ENCODE measurements around the gene SLC17A8. TPM values are rescaled to one million over a fixed set of nuclear protein-coding genes. Genes with fewer than 3 reads are reported as not detected.
"Not testable (repeated sequence)": the region's sequence is repeated elsewhere in the genome, so short reads cannot be mapped to it uniquely, and the experiment has no call there.

SLC17A8 gene
- polyA plus RNA-seq (2011; rRNA removed) = not detected in 2 replicates
- polyA minus RNA-seq (2011; rRNA and poly(A)+ RNA removed) = not detected in 2 replicates

DNA sequence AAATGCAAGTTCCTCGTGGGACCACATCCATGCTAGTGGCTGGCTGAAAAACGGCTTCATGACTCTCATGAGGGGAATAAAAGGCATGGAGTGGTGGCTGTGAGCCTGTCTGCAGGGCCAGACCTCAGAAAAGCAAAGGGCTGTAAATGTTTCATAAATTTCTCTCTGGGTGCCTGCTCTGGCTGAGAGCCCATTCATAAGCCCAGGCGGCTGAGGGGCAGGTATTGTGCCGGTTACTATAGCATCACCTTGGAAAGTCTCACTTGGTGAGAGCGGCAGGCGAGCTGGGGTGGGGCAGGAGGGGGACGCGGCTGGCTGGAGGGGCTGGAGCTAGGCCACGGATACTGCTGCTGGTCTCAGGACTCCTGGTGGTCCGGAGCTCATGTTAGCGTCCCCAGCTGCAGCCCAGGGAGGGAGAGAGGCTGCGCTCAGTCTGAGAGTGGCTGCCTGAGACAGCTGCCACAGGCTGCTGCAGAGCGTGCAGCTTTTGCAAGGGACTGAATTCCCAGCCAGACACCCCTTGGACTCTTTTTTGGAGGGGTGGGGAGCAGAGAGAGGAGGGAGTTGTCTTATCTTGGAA, at the start of gene SLC17A8:
Gene SLC17A8 (plus strand): TSS at position 431 of the 580 bp plus-strand sequence. CDS start 318 bp downstream, outside the sequence.
- ChIA-PET POLR2A (no interaction called here), CTCF (interaction anchor here (1.3 to 2.0 kb wide), 2 partner anchors 9 to 48 kb away, joined by 7 to 10 read pairs; no protein-coding TSS in a partner anchor)
- Histone ChIP-seq H3K4me3 (ENCODE audit: low read depth, low read length) (no peak within 1 kb of the TSS), H3K27me3 (ENCODE audit: control insufficient read depth, insufficient read depth, low read length) (peaks cover 8% of the 10 kb centered on the region), H3K9me3 (ENCODE audit: control insufficient read depth, insufficient read depth, low read length) (no peaks in the 10 kb centered on the region), H3K27ac (ENCODE audit: low read depth, low read length) (no peak within 1 kb of the TSS)
- no peak for DNase-seq (ENCODE audit: low read depth, low spot score)
- TF ChIP-seq CTCF (IDR thresholded peaks at IDR 0.05; ENCODE audit: low read depth, low read length) = no peak

GRCh38 chr12:100308138-100308537, 48.7 kb upstream of the SLC17A8 start:
- POLR2A ChIA-PET; H3K27ac ChIP-seq (ENCODE audit: low read depth, low read length): not testable (repeated sequence)

DNA sequence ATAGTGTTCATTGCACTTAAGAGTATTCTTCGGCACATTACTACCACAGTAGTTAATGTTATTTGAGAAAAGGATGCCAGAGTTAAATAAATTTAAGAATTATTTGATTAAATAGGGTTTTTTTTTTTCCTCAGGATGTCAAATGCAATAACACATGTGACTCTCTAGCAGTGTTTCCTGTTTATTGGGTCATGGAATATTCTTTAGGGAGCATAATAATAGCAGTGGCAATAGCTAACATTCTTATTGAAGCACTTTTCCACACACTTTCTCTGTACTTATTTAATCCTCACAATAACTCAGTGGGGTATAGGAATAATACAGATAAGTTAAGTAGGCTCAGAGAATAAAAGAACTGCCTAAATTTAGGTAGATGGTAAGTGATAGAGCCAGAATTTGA, 45.6 kb upstream of the SLC17A8 start:
- H3K9me3 ChIP-seq (ENCODE audit: control insufficient read depth, insufficient read depth, low read length) = no peaks in the 10 kb centered on the region
- no peak overlapping the region for H3K4me3 ChIP-seq (ENCODE audit: low read depth, low read length)
- H3K27me3 ChIP-seq (ENCODE audit: control insufficient read depth, insufficient read depth, low read length) = no peaks in the 10 kb centered on the region
- POLR2A ChIA-PET = no interaction called here
- no peak for TF ChIP-seq CTCF (IDR thresholded peaks at IDR 0.05; ENCODE audit: low read depth, low read length)
- no peak overlapping the region for H3K27ac ChIP-seq (ENCODE audit: low read depth, low read length)
- CTCF ChIA-PET = no interaction called here
- no peak for DNase-seq (ENCODE audit: low read depth, low spot score)

More at GRCh38 chr12:100308138-100308537, 48.7 kb upstream of the SLC17A8 start:
- DNase-seq (ENCODE audit: low read depth, low spot score); H3K4me3 ChIP-seq (ENCODE audit: low read depth, low read length); H3K27me3 ChIP-seq (ENCODE audit: control insufficient read depth, insufficient read depth, low read length); H3K9me3 ChIP-seq (ENCODE audit: control insufficient read depth, insufficient read depth, low read length); CTCF ChIA-PET: not testable (repeated sequence)

DNA sequence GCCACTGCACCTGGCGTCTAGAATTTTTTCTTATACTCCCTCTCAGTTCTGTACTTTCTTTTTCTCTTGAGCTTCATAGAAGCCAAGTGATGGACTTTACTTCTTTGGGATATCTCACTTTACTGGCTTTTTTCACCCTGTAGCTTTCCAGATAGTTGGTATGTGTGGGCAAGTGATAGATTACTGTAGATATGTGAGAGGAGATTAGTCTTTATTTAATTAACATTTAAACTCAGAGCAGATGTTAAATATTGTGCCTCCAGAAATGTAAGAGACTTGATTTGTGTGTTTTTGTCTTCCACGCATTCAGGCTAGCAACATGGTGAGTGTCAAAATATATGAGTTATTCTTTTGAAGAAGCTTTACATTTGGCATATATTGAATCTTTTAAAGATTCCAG, 39.5 kb upstream of the SLC17A8 start:
- Histone ChIP-seq H3K27me3 (ENCODE audit: control insufficient read depth, insufficient read depth, low read length) (no peaks in the 10 kb centered on the region), H3K4me3 (ENCODE audit: low read depth, low read length) (no peak overlapping the region), H3K27ac (ENCODE audit: low read depth, low read length) (no peak overlapping the region), H3K9me3 (ENCODE audit: control insufficient read depth, insufficient read depth, low read length) (no peaks in the 10 kb centered on the region)
- TF ChIP-seq CTCF (IDR thresholded peaks at IDR 0.05; ENCODE audit: low read depth, low read length) = no peak
- no peak for DNase-seq (ENCODE audit: low read depth, low spot score)
- ChIA-PET CTCF (no interaction called here), POLR2A (no interaction called here)

DNA sequence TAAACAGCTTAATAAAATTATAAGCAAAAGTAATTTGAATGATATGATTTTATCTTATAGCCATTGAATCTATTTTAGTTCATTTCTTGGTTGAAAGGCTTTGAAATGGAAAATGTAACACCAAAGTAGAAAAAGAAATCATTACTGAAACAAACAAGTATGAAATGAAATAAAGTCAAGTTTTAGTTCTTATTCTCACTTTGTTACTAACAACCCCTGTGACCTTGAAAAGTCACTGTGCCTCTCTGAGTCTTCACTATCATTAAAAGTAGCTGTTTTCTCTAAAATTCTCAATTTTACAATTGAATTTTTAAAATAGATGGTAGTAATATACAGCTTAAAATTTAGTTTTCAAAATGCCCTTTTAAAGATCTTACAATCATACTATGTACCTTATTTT, 32.4 kb upstream of the SLC17A8 start:
- no peak for DNase-seq (ENCODE audit: low read depth, low spot score)
- TF ChIP-seq CTCF (IDR thresholded peaks at IDR 0.05; ENCODE audit: low read depth, low read length) = no peak
- H3K27ac ChIP-seq (ENCODE audit: low read depth, low read length) = no peak overlapping the region
- no peak overlapping the region for H3K4me3 ChIP-seq (ENCODE audit: low read depth, low read length)
- H3K9me3 ChIP-seq (ENCODE audit: control insufficient read depth, insufficient read depth, low read length) = no peaks in the 10 kb centered on the region
- POLR2A ChIA-PET = no interaction called here
- H3K27me3 ChIP-seq (ENCODE audit: control insufficient read depth, insufficient read depth, low read length) = no peaks in the 10 kb centered on the region
- CTCF ChIA-PET = interaction anchor here (0.6 to 1.1 kb wide), 3 partner anchors 80 to 664 kb away, joined by 3 to 4 read pairs (median 4); no protein-coding TSS in a partner anchor

All from AG04450 (cell line).